ENCODE measurements around the gene RRBP1.
"Not testable (repeated sequence)": the region's sequence is repeated elsewhere in the genome, so short reads cannot be mapped to it uniquely, and the experiment has no call there.

The RRBP1 gene

DNA sequence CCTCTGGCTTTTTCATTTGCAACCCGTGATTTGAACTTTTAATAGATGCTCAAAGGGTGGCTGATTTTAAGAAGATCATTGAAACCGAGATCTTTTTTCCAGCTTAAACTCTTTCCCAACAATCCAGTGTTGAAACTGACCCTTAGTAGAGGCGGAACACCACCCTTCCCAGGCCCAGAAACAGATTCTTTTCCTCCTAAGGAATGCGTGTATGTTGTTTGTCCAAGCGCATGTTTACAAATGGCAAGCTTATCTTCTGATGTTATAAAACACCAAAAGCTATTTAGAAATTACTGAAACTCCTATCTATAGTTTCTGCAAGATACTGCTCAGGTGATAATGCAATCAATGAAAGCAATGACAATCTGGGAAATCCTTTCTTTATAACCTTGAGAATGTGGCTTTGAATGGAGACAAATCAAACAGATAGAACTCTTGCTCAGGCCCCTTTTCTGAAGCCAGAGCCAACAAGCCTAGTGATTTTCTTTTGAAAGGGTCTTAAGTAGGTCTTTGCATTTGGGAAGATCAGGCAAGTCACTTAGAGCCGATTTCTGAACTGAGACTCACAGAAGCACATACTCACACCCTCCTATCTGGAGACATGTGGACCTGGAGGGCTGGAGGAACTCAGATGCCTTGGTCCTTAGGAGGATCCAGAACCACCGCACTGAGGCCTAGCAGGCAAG, 26.8 kb upstream of the RRBP1 start:
- no peak for DNase-seq (ENCODE audit: low spot score)

DNA sequence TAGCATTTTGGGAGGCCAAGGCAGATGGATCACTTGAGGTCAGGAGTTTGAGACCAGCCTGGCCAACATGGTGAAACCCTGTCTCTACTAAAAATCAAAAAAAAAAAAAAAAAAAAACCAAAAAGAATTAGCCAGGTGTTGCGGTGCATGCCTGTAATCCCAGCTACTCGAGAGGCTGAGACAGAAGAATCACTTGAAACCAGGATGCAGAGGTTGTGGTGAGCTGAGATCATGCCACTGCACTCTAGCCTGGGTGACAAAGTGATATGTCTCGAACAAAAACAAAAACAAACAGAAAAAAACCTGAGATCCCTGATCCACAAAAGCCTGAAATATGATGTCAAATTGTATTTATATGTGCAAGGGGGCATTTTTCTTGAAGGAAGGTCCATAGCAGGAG, 25.9 kb upstream of the RRBP1 start:
- DNase-seq (ENCODE audit: low spot score) = not testable (repeated sequence)

DNA sequence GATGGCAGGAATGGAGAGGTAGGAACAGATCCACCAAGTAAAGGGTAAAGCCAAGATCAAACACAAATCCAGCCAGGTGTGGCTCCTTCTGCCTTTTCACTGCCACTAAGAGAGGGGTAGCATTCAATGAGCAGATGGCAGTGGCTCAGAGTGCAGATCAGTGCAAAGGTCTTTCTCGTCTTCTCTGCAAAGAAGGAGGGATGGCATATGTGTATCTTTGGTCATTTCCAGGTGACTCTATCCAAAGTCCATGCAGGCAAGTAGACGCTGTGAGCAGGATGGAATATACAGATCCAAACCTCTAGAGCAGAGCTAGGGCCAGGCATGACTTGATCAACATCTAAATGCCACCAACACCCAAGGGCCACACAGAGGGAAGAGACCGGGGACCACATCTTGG, 24.6 kb upstream of the RRBP1 start:
- DNase-seq (ENCODE audit: low spot score) = no peak

DNA sequence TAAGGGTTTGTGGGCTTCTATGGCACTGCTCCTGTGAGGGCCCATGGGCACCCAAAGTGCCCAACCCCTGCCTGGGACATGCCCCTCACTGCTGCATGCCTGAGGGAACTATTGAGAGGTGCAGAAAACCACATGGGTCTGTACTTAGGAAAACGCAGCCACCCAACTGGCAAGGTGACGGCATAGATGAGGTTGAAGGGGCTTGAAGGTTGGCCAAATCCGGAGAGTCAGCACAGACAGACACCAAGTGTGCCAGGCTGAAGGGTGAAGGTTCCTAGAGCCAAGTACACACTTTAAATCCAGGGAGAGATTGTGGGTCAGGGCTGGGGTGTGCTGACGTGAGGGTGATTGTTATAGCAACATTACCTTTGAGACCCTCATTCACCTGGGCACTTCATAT, 23.9 kb upstream of the RRBP1 start:
- no peak for DNase-seq (ENCODE audit: low spot score)

DNA sequence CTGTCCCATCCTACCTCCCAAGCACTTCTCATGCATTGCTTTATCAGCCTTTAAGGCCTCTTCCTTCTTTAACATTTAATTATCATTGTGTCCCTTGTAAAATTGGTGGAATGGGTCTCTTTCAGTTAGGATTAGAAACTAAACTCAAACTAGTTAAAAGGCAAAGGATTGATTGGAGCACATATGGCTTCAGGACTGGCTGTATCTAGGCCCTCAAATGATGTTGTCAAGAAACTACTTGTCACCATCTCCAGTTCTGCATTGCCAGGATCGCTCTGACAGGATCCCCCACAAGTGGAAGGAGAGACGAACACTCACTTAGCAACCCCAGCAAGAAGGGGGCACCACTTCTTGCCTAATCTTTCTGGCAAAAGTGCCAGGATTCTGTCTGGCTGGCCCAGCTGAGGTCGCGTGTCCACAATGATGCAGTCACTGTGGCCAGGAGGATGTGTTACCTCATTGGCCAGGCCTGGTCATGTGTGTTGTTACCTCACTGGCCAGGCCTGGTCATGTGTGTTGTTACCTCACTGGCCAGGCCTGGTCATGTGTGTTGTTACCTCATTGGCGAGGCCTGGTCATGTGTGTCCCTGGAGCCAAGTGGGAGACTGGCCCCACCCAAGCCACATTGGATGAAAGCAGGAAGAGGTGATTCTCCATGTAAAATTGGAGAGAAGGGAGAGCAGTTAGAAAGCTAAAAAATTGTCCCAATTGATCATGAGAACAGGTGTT, 22.7 kb upstream of the RRBP1 start:
- DNase-seq (ENCODE audit: low spot score) = no peak

DNA sequence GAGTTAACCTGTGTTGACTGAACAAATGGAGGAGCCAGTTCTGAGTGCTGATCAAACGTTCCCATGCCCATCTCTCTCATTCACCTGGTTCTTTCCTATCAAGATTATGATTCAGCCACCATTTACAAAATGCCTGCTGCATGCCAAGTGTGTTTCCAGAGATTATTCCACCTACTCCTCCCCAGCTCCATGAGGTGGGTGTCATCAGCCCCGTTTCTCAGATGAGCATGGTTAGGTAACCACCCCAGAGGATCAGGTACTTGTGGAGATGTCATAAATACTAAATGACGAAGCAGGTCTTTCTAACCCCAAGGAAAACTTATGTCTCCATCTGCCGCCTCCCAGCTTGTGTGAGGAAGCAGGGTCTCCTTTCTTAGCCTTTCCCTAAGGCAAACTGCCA, 19.8 kb upstream of the RRBP1 start:
- DNase-seq (ENCODE audit: low spot score) = no peak

DNA sequence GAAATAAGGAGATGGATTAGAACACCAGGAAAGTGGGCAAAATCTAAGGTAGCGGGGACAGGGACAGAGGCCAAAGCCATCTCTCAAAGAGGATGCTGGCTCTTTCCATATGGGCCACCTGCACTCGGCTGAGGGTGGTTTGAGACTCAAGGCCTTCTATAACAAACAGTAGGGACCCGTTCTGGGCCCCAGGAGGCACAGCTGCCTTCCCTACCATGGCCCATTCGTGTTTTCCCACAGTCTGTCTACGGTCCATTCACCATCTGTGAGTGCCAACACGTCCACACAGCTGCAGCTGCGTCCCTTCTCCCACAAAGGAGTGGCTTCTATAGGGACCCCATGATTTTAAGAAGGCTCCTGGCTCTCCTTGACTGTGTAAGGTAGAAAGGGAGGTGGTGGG, 18.6 kb upstream of the RRBP1 start:
- no peak for DNase-seq (ENCODE audit: low spot score)

DNA sequence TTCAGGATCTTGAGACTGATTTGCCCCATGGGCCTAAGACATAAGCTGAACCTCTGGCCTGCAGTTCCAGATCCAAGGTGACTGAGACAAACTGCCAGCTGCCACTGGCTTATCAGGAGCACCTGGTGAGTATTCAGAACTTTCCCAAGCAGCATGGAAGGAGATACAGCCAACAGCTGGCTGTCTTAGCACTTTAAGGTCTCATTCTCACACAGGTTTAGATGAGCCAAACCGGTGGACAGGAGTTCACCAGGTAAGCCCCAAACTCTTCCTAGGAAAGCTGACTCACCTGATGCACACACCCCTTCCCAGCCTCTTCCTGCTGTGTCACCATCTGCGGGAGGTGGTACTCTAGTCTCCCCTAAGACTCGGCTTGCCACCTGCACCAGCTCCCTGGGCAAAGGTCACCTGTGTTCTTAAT, 17.9 kb upstream of the RRBP1 start, which contains the start of gene BANF2:
BANF2 (plus strand) TSS at position 36 of the 421 bp plus-strand sequence. CDS start 25,060 bp downstream, outside the sequence.
- no peak for DNase-seq (ENCODE audit: low spot score)

DNA sequence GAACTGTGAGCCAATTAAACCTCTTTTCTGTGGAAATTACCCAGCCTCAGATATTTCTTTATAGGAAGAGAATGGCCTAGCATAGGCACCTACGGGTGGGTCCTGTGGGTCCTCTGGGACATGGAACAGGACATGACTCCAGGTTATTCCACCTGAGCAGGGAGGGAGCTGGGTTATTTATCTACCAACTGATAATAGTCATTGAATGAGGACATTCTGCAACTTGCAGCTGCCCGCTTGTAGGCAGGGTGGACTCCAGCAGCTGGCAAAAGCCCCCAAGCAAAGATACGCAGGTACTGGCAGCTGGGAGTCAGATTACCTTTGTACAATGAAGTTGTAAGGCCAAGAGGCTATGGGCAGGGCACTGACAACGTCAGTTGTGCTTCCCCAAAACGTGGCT, 16.3 kb upstream of the RRBP1 start:
- DNase-seq (ENCODE audit: low spot score) = no peak

DNA sequence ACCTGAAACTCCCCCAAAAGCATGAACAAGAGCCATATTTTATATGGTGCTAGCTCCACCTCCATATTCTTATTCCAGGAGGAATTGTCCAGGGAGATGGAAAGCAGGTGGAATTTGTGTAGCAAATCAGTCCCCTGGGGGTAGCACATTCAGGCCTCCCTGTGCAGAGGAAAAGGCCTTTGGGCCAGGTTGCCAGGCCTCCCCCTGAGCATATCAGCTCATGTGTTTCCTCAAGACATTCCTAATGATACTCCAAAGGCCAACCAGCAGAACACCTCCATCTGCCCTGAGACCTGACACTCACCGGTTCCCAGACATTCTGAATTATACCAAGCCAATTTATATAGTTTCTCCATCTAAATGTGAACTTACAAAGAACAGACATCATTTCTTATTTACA, 15.1 kb upstream of the RRBP1 start:
- no peak for DNase-seq (ENCODE audit: low spot score)

DNA sequence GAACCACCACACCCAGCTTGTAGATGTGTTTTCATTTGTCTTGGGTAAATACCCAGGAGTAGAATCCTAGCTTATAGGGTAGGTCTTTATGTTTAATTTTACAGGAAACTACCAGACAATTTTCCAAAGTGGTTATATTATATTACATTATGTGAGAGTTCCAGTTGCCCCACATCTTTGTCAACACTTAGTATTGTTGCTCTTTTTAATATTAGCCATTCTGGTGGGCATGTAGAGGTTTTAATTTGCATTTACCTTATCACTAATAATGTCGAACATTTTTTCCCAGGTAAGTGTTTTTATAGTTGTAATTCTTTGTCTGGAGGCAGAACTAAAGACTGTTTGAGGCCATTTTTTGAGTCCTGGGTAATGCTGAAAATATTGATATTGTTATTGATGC, 14.2 kb upstream of the RRBP1 start:
- DNase-seq (ENCODE audit: low spot score) = no peak

DNA sequence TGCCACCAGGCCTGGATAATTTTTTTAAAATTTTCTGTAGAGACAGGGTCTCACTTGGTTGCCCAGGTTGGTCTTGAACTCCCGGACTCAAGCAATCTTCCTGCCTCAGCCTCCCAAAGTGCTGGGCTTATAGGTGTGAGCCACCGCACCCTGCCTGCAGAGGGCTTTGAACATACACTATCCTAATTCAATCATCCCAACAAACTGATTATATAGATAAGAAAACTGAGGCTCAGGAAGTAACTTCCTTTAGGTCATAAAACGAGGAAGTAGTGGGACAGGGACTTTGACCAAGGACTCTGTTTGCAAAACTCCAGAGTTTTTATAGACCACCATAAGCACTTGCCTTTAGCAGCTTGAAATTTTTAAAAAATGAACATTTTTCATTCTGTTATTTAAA, 12.7 kb upstream of the RRBP1 start:
- DNase-seq (ENCODE audit: low spot score) = no peak

DNA sequence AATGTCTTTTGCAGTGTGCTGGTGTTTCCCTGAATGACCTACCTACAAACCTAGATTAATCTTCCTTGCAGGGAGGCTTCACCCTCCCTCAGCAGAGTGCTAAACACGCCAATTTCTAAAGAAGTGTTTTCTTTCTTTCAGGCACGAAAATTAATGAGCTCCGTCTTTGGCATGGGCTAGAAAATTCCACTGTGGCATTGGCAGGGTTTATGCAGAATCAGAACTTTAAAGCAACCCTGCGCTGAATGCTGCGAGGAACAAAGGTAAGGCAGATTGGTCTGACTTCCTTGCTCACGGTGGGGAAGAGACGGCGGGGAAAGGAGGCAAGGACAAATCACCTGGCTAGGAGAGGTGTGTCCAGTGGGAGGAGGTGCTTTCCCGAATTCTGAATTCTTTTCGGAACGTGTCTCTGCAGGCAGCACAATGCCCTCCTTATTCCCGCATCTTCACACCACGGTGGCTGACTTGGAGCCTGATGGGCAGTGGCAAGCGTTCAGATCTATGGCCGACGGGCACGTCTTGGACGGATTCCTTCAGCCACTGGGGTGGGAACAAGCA, 11.5 kb upstream of the RRBP1 start:
- no peak for DNase-seq (ENCODE audit: low spot score)

DNA sequence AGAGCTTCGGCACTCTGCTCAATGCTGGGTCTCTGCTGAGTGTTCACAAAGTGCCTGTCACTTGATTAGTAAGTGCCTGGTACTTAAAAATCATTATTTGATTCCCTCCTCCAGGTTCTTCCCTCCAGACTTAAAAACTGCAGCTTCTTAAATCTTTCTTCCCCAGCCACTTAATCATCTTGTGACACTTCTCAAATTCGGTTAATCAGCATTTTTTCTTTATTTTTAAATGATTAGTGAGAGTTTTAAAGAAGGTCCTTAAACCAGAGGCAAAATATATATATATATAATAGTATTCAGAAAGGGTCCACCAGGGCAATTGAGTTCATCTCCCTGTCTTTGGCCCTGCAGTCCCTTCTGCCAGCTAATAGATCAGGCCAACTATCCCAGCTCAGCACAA, 9.7 kb upstream of the RRBP1 start:
- no peak for DNase-seq (ENCODE audit: low spot score)

DNA sequence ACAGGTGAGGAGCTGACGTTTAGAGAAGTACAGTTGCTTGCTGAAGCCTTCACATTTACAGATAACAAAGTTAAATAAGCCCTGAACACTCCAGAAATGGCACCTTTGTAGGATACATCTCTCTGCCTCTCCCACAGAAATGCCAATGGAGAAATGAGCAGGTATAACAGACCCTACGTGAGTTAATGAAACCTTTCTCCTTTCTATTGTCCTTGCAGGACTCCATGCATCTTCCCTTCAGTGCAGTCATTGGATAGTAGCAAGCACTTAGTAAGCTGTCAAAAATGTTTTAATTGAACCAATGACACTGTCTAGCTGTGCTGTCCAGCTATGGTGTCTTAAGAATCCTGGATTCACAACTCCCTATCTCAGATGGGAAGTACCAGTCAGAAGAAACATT, 8.1 kb upstream of the RRBP1 start:
- DNase-seq (ENCODE audit: low spot score) = no peak

DNA sequence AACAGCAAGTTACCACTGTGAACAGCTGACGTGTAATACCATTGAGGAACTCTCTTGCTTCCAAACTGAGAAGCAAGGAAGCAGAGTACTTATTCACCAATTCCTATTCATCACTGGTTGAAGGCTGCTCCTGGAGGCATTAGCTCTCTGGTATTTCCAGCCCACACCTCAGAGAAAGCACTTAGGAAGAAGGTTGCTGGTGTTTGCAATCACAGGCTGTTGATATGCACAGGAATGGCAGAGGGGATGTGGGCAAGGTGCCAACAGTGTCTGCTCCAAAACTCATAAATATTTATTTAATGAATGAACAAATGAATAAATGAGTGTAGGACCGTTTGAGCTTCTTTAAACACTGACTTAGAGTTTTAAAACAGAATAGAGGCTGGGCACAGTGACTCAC, 6.9 kb upstream of the RRBP1 start:
- no peak for DNase-seq (ENCODE audit: low spot score)

DNA sequence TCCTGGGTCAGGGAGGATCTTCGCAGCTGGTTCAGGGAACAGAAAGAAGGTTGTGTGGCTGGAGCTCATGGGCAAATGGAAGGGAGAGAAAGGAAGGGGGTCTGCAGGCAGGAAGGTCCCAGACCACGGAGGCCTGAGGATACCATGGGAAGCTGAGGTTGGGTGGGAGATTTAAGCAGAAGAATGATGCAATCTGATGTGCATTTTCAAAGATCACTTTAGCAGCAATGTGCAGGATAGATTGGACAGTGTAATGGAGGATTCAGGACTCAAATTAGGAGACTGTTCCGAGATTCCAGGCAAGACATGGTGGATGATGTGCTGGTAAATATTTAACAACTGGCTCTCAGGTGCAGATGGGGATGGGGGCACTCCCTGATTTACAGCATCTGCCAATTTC, 5.8 kb upstream of the RRBP1 start:
- no peak for DNase-seq (ENCODE audit: low spot score)

DNA sequence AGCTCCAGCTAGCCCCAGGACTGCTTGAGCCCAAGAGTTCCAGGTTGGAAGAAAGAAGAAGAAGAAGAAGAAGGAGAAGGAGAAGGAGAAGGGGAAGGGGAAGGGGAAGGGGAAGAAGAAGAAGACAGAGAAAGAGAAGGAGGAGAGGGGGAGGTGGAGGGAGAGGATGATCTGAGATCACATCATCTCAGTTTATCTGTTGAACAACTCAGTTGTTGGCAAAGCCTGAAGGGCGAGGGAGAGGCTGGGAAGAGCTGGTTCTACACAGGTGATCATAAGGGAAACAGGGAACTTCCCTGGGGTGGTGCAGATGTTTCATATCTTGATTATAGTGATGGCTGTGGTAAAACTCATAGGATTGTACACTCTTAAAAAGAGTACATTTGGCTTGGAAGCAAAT, 3.1 kb upstream of the RRBP1 start:
- DNase-seq (ENCODE audit: low spot score) = no peak

DNA sequence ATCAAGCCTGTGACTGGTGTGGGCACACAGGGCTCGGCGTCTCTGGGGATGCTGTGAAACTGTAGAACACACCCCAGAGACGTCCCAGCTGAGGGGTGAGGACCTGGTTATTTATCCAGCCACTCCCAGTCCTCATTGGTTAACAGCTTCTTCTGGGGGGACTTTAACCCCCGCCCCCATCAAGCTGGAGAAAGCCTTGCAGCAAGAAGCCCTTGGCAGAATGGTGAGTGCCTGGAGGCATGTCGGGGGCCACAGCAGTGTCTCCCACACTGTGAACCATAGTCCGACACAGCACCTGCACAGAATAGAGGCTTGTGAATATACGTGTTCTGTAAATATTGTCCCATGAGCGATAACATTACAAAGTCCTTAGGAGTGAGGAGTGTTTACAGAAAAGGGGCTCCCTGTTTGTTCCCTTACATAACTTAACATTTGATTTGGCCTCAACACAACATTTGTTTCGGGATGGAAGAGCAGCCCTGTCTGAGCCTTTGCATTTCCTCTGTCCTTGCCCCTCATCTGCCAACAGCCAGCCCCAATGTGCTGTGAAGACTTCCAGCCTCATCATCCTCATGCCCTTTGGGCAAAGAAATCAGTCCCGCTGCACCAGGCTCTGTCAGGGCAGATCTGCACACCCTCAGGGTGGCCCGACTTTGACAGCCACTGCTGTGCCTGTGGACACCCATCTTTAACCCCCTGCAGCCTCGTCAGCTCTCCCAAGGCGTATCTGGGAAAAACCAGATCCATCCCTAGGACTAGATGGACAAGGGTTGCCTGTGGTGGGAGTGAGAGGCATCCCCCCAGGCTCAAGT, 2.2 kb upstream of the RRBP1 start:
- DNase-seq (ENCODE audit: low spot score) = no peak

DNA sequence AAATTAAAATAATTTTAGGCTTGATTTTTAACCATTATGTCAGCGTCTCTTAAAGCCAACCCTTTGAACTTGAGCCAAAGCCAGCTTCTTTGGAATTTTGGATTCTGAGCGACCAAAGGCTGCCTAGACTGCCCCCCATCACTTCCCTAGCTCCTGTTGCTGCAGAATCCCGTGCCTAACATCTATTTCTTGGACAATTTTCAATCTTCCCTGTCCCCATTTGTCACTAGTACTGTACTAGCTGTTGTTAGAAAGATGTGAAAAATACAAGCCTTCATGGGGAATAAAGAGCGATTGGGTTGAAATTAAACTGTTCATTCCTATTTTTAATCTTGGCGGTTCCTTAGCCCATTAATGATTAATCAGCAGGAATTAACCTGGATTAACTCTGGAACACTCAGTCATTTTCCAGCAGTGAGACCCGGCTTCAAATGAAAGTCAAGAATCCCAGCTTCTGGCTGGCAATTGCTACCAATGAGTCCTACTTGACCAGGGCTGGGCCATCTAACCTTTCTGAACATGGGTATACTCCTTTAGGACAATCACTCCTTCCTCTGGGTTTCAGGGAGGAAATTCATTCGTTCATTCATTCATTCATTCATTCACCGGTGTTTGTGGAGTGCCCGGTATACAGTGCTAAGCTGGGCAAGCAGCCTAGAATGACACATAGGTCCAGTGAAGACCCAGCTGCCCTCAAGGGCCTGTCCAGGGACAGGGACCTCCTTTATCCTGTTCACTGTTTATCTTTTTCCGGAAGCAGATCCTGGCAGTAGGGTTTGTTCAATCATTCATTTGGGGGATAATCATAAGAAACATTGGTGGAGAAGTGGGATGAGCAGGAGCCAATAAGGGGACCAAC, 1.4 kb upstream of the RRBP1 start:
- no peak for DNase-seq (ENCODE audit: low spot score)

DNA sequence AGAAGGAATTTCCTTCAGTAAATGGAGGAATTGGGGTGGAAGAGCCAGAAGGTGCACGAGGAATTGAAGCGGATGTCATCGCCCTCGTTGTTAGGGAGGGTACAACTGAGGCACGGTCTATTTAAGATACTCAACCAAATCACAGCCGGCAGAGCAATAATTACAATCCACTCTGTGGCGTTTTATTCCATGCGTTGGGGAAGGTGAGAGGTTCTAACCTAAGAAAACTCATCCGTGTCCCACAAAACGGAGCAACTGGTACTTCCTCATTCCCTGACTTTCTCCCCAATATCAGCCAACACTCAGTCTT, 802 bp upstream of the RRBP1 start:
- peak; percentile 20 for DNase-seq (ENCODE audit: low spot score)

DNA sequence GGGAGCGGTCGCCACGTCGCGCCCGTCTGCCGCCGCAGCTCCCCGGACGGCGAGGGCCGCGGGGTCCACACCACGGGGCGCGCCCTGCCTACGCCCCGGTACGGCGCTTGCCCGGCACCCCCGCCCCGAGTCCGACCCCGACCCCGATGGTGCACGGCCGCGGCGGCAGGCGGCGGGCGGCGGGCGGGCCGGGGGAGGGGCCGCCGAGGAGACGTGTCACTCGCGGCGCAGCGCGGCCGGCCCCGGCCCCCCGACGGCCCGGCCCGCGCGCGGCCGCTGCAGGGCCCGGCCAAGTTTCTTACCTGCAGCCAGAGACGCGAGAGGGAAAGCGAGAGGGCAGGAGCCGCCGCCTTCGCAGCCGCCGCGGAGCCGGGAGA, 328 bp downstream of the RRBP1 start:
- no peak for DNase-seq (ENCODE audit: low spot score)

All from RKO (cell line).